ENCODE results near the gene DCP2.

The DCP2 gene

DNA sequence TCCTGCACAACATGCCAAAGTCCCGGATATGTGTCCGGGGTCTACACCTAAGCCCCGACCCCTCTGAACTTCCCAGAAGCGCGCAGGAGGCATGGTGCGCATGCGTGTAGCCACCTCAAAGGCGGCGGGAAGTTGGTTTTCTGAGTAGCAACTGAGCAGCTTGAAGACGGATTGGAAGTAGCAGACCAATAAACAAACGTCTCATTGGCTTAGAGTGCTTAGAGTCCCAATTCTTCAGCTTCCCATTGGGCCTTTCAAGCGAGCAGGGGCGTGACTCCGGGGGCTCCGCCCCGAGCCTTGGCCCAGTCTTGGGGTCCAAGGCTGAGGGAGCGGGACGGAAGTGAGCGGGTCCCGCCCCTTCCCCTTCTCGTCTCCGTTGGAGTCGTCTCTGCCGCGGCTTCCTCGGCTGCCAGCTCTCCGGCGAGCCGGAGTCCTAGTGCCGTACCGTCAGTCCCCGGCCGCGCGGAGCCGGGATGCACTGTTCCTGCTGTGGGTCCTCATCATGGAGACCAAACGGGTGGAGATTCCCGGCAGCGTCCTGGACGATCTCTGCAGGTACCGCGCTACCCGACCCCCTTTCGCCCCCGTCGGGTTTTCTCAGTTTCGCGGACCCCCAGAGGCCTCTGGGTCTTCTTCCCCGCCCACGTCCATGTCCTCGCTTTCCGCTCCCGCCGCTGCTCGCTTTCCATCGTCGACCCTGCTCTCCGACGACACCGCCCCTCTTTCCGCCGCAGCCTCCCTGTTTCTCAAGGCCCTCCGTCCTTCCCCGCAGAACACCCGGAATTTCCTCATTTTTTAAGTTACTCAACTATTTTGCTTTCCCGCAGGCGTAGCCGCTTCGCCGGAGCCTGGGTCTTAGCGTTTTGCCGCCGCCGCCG is at the start of gene DCP2:
Gene DCP2 (plus strand): TSS at position 367 of the 878 bp plus-strand sequence. CDS start 136 bp downstream, at position 503.
- Histone ChIP-seq H3K27ac (ENCODE audit: poor library complexity, severe bottlenecking) (peak within 1 kb of the TSS; percentile 80), H3K9me3 (ENCODE audit: severe bottlenecking) (no peaks in the 10 kb centered on the region), H3K27me3 (ENCODE audit: insufficient read depth, poor library complexity, severe bottlenecking) (no peaks in the 10 kb centered on the region), H3K4me3 (ENCODE audit: severe bottlenecking) (peak within 1 kb of the TSS; percentile 77), H3K36me3 (ENCODE audit: low read depth) (peaks cover 20% of the 10 kb centered on the region), H3K4me1 (ENCODE audit: insufficient read depth, poor library complexity, severe bottlenecking) (peaks cover 23% of the 10 kb centered on the region)
- peak; percentile 97 for ATAC-seq (ENCODE audit: low read depth)
- TF ChIP-seq, protein P1, sequence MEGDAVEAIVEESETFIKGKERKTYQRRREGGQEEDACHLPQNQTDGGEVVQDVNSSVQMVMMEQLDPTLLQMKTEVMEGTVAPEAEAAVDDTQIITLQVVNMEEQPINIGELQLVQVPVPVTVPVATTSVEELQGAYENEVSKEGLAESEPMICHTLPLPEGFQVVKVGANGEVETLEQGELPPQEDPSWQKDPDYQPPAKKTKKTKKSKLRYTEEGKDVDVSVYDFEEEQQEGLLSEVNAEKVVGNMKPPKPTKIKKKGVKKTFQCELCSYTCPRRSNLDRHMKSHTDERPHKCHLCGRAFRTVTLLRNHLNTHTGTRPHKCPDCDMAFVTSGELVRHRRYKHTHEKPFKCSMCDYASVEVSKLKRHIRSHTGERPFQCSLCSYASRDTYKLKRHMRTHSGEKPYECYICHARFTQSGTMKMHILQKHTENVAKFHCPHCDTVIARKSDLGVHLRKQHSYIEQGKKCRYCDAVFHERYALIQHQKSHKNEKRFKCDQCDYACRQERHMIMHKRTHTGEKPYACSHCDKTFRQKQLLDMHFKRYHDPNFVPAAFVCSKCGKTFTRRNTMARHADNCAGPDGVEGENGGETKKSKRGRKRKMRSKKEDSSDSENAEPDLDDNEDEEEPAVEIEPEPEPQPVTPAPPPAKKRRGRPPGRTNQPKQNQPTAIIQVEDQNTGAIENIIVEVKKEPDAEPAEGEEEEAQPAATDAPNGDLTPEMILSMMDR (IDR thresholded peaks at IDR 0.05; ENCODE audit: poor library complexity, severe bottlenecking): no peak
- peak; percentile 95 for DNase-seq (ENCODE audit: low spot score)

DNA sequence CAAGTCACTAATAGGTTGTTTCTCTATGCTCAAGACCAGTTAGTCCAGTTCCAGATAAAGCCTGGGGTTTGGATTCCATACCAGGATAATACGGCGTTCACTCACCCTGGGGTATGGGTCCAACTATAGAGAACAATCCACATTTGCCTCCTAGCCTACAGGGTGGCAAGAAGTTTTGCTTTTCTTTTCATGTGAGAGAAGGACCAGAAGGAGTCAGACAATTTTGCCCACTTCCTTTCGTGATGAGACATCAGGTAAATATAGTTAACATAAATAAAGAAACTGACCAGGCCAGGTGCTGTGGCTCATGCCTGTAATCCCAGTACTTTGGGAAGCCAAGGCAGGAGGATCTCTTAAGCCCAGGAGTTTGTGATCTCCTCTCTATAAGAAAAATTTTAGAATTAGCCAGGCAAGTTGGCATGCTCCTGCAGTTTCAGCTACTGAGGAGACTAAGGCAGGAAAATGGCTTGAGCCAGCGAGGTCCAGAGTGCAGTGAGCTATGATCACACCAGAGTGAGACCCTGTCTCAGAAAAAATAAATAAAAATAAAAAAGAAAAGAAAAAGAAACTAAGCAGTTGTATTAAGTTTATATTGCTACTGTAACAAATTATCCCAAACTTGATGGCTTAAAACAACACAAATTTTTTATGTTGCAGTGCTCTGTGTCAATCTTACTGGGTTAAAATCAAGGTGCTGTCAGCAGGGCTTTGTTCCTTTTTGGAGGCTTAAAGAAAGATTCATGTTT is 47.1 kb upstream of the DCP2 start:
- peak; percentile 52; the same call in 2 of the 3 replicates for ATAC-seq (ENCODE audit: low read depth)
- H3K27me3 ChIP-seq (ENCODE audit: insufficient read depth, poor library complexity, severe bottlenecking): no peaks in the 10 kb centered on the region
- TF ChIP-seq, protein P1 (IDR thresholded peaks at IDR 0.05; ENCODE audit: poor library complexity, severe bottlenecking): no peak
- no peak for DNase-seq (ENCODE audit: low spot score)
- no peak overlapping the region for H3K4me3 ChIP-seq (ENCODE audit: severe bottlenecking)
- H3K36me3 ChIP-seq (ENCODE audit: low read depth): no peaks in the 10 kb centered on the region
- no peak overlapping the region for H3K27ac ChIP-seq (ENCODE audit: poor library complexity, severe bottlenecking)
- no peaks in the 10 kb centered on the region for H3K9me3 ChIP-seq (ENCODE audit: severe bottlenecking)
- peaks cover 3% of the 10 kb centered on the region for H3K4me1 ChIP-seq (ENCODE audit: insufficient read depth, poor library complexity, severe bottlenecking)

DNA sequence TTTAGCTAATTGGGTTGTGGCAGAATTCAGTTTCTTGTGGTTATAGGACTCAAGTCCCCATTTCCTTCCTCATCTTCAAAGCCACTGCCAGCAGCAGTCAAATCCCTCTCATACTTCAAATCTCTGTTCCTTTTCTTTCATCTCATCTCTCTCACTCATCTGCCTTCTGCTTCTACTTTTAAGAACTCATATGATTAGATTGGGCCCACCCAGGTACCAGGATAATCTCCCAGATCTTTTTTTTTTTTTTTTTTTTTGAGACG is 46.6 kb upstream of the DCP2 start:
- H3K27ac ChIP-seq (ENCODE audit: poor library complexity, severe bottlenecking): no peak overlapping the region

DNA sequence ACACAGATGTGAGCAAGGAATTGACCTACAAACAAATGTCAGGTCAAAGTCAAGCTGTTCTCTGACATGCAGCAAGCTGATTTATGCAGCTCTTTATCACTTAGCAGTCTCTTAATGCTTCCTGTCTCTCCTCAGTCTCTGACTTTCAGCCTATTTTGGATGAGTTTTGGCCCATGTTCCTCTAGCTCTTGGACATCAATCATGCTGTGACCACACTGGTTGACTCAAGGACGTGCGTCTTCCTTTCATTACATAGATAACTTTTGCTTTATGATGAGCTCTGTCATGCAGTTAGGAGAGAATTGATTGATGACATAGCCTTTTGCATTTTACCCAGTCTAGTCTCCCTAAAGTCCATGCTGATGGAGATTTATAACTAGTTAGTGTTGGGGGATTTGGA is 45.1 kb upstream of the DCP2 start:
- DNase-seq (ENCODE audit: low spot score) (no peak), ATAC-seq (ENCODE audit: low read depth) (no peak)
- TF ChIP-seq, protein P1 (IDR thresholded peaks at IDR 0.05; ENCODE audit: poor library complexity, severe bottlenecking): no peak
- no peaks in the 10 kb centered on the region for H3K27me3 ChIP-seq (ENCODE audit: insufficient read depth, poor library complexity, severe bottlenecking)
- H3K9me3 ChIP-seq (ENCODE audit: severe bottlenecking): no peaks in the 10 kb centered on the region
- H3K27ac ChIP-seq (ENCODE audit: poor library complexity, severe bottlenecking): no peak overlapping the region
- H3K4me3 ChIP-seq (ENCODE audit: severe bottlenecking): no peak overlapping the region
- H3K4me1 ChIP-seq (ENCODE audit: insufficient read depth, poor library complexity, severe bottlenecking): peaks cover 3% of the 10 kb centered on the region
- no peaks in the 10 kb centered on the region for H3K36me3 ChIP-seq (ENCODE audit: low read depth)

More for the DNA sequence above, 46.6 kb upstream of the DCP2 start:
- Histone ChIP-seq H3K4me1 (ENCODE audit: insufficient read depth, poor library complexity, severe bottlenecking) (peaks cover 3% of the 10 kb centered on the region), H3K4me3 (ENCODE audit: severe bottlenecking) (no peak overlapping the region), H3K36me3 (ENCODE audit: low read depth) (no peaks in the 10 kb centered on the region), H3K27me3 (ENCODE audit: insufficient read depth, poor library complexity, severe bottlenecking) (no peaks in the 10 kb centered on the region), H3K9me3 (ENCODE audit: severe bottlenecking) (no peaks in the 10 kb centered on the region)
- ATAC-seq (ENCODE audit: low read depth) (no peak), DNase-seq (ENCODE audit: low spot score) (no peak)
- TF ChIP-seq, protein P1 (IDR thresholded peaks at IDR 0.05; ENCODE audit: poor library complexity, severe bottlenecking): no peak

All from RWPE2 (cell line).